B cell (primary cell): ENCODE results near the gene TMEM98. TPM values are rescaled to one million over a fixed set of nuclear protein-coding genes. Genes with fewer than 3 reads are reported as not detected.

Experiments used
- ATAC-seq: fragments of 200-7000 bp; cut with Tn5 transposase; one replicate; pipeline ENCODE4 v1.10.0; 2021; ENCODE audit warnings: low read depth, mild to moderate bottlenecking, moderate number of reproducible peaks, moderate library complexity
- CTCF ChIA-PET: fragments of 350-600 bp; sonication (Branson Sonifier 250); formaldehyde crosslinking; loops from one replicate; lab custom pipeline; 2021; ENCODE audit warnings: antibody characterized with exemption, inconsistent platforms; lab: Charles Lee
- POLR2A ChIA-PET: fragments of 350-600 bp; sonication (Branson Sonifier 250); formaldehyde crosslinking; loops from one replicate; lab custom pipeline; 2021; ENCODE audit warnings: antibody characterized with exemption; lab: Charles Lee
- DNase-seq: peaks from one replicate; pipeline ENCODE4 v3.0.0; 2013
- H2AFZ ChIP-seq: 2 replicates; pipeline ENCODE4 v1.6.1; 2012; ENCODE audit warnings: mild to moderate bottlenecking, low read depth, low read length; ENCODE audit not compliant: insufficient read depth, poor library complexity, severe bottlenecking
- H3K27ac ChIP-seq, 2 donors: 1 replicate in 1 of 2; 2 replicates in 1 of 2; pipeline ENCODE4 v1.5.1; 2012 to 2013; ENCODE audit warnings: low read length in 2 of 2, mild to moderate bottlenecking in 2 of 2, moderate library complexity in 1 of 2
- H3K27me3 ChIP-seq, 4 experiments: fragments of 200-600 bp in 1 of 4; sonication (generic) in 1 of 4; replicated peaks in 1 of 4; 1 replicate in 2 of 4; 2 replicates in 2 of 4; pipeline versions ENCODE4 v1.6.1 to v1.7.0; 2013 to 2016; ENCODE audit warnings: low read length in 3 of 4, mild to moderate bottlenecking in 2 of 4, mixed read lengths in 1 of 4, moderate library complexity in 1 of 4; ENCODE audit not compliant: insufficient read depth in 4 of 4, control insufficient read depth in 3 of 4; ENCODE audit errors: control extremely low read depth in 1 of 4
- H3K36me3 ChIP-seq, 2 experiments: replicated peaks in 1 of 2; 1 replicate in 1 of 2; 2 replicates in 1 of 2; pipeline versions ENCODE4 v1.6.1 to v1.7.1; 2013; ENCODE audit warnings: low read length in 1 of 2; ENCODE audit not compliant: insufficient read depth in 2 of 2, control insufficient read depth in 1 of 2; ENCODE audit errors: control extremely low read depth in 1 of 2, extremely low read depth in 1 of 2
- H3K4me1 ChIP-seq, 2 donors: fragments of 200-600 bp in 1 of 2; sonication (generic) in 1 of 2; 1 replicate in 1 of 2; 2 replicates in 1 of 2; pipeline versions ENCODE4 v1.5.1 to v1.6.1; 2013 to 2017; ENCODE audit warnings: low read length in 2 of 2; ENCODE audit not compliant: control insufficient read depth in 2 of 2, insufficient read depth in 2 of 2
- H3K4me2 ChIP-seq: replicated peaks from 2 replicates; pipeline ENCODE3; 2012; ENCODE audit warnings: mild to moderate bottlenecking, low read depth, low read length; ENCODE audit not compliant: poor library complexity, severe bottlenecking
- H3K4me3 ChIP-seq, 5 experiments: fragments of 200-600 bp in 1 of 5; sonication (generic) in 1 of 5; 1 replicate in 3 of 5; 2 replicates in 2 of 5; pipeline versions ENCODE4 v1.5.1 to v1.7.0; 2011 to 2016; ENCODE audit warnings: low read length in 4 of 5, mild to moderate bottlenecking in 4 of 5, low read depth in 2 of 5, control low read depth in 1 of 5, moderate library complexity in 1 of 5; ENCODE audit not compliant: insufficient read depth in 1 of 5; ENCODE audit errors: control extremely low read depth in 1 of 5, extremely low read depth in 1 of 5
- H3K79me2 ChIP-seq: fragments of 200-600 bp; sonication (generic); one replicate; pipeline ENCODE4 v1.6.0; 2016; ENCODE audit warnings: low read length; ENCODE audit not compliant: control insufficient read depth, insufficient read depth
- H3K9ac ChIP-seq: fragments of 200-600 bp; sonication (generic); 2 replicates; pipeline ENCODE4 v1.6.1; 2017; ENCODE audit warnings: mild to moderate bottlenecking, low read length, moderate library complexity
- H3K9me3 ChIP-seq, 3 donors: one replicate each; pipeline versions ENCODE4 v1.6.1 to v1.7.1; 2013; ENCODE audit warnings: low read length in 2 of 3; ENCODE audit not compliant: control insufficient read depth in 2 of 3, insufficient read depth in 1 of 3; ENCODE audit errors: control extremely low read depth in 1 of 3
- H4K20me1 ChIP-seq: 2 replicates; pipeline ENCODE4 v1.6.0; 2012; ENCODE audit warnings: mild to moderate bottlenecking, low read length; ENCODE audit not compliant: insufficient read depth, control insufficient read depth, poor library complexity, severe bottlenecking
- H3K27ac Mint-ChIP-seq: one replicate; pipeline ENCODE4 v1.8.0; 2021; ENCODE audit warnings: mixed read lengths
- H3K27me3 Mint-ChIP-seq: one replicate; pipeline ENCODE4 v1.8.0; 2021; ENCODE audit warnings: mixed read lengths
- H3K4me1 Mint-ChIP-seq: one replicate; pipeline ENCODE4 v1.8.0; 2021; ENCODE audit warnings: mixed read lengths
- H3K4me3 Mint-ChIP-seq: one replicate; pipeline ENCODE4 v1.8.0; 2021; ENCODE audit warnings: mixed read lengths
- H3K9me3 Mint-ChIP-seq: one replicate; pipeline ENCODE4 v1.8.0; 2022; ENCODE audit warnings: mixed read lengths; ENCODE audit not compliant: insufficient read depth
- EZH2 ChIP-seq: IDR thresholded peaks from 2 replicates; pipeline ENCODE4 v1.6.1; 2012; ENCODE audit warnings: borderline replicate concordance, low read depth, mild to moderate bottlenecking, moderate library complexity, low read length; ENCODE audit not compliant: insufficient read depth, poor library complexity, severe bottlenecking
- WGBS: methylation state at CpG from one replicate; pipeline ENCODE4 v1.1.5; 2013; ENCODE audit warnings: missing lambda C conversion rate; ENCODE audit not compliant: insufficient coverage; 5-methylcytosine and 5-hydroxymethylcytosine counted together
- intact Hi-C: fragments of 100-400 bp; cut with micrococcal nuclease; formaldehyde crosslinking; loops from one replicate; pipeline ENCODE4 v1.10.0; 2022
- polyA plus RNA-seq: library from polyadenylated mRNA; depleted of rRNA; stranded (reverse); fragments of >200 nt; gene quantifications from 2 replicates; pipeline ENCODE4 v1.2.3, GENCODE V29; 2012
- total RNA-seq, 2 donors: library from RNA; stranded (reverse); fragments of 120-200 nt in 1 of 2; gene quantifications; 1 replicate in 1 of 2; 2 replicates in 1 of 2; pipeline versions ENCODE4 v1.2.3 to v1.2.4, GENCODE V29; 2013 to 2022
- TF ChIP-seq, protein P1 (sequence below): fragments of 200-600 bp; IDR thresholded peaks from one replicate; pipeline ENCODE4 v1.8.0; 2022; ENCODE audit warnings: antibody characterized with exemption, mild to moderate bottlenecking

TMEM98 gene
- total and polyA plus RNA-seq, 2 donors (not counting 1 experiment from before 2014, with no cell fraction given) = not detected

DNA sequence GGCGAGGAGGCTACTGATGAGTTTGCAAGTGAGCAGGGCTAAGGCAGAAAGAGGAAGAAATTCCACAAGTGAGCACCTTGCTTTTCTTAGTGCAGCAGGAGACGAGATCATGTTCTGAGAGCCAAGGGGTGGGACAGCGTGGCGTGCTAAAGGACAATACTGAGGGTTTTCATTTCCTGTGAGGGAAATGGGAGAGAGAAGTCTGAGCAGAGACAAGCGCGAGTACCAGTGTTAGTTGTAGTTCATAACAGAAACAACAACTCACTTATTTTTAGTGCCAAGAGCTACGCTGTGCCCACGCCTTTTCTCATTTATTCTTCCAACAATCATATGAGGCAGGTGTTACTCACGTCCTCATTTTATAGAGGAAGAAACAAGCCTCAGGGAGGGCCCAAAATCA is 66.0 kb downstream of the TMEM98 start:
- no peaks in the 10 kb centered on the region for H3K9me3 Mint-ChIP-seq
- no peak overlapping the region for H3K4me3 Mint-ChIP-seq
- Histone ChIP-seq H3K9ac (no peak overlapping the region), H3K27ac (no peak overlapping the region), H3K9me3 (peaks cover 0 to 5% (median 0%) of the 10 kb centered on the region in 3 donors), H3K79me2 (no peaks in the 10 kb centered on the region), H3K36me3 (no peaks in the 10 kb centered on the region), H3K4me3 (no peak overlapping the region), H3K27me3 (peaks cover 0 to 9% (median 1%) of the 10 kb centered on the region in 4 experiments), H4K20me1 (no peaks in the 10 kb centered on the region), H2AFZ (no peak overlapping the region), H3K4me2 (no peak overlapping the region), H3K4me1 (peaks cover 5% of the 10 kb centered on the region in 2 donors)
- 20% methylated on average over 5 of the region's 9 CpGs for WGBS
- ChIA-PET POLR2A (no interaction called here), CTCF (no interaction called here)
- TF ChIP-seq, protein P1, sequence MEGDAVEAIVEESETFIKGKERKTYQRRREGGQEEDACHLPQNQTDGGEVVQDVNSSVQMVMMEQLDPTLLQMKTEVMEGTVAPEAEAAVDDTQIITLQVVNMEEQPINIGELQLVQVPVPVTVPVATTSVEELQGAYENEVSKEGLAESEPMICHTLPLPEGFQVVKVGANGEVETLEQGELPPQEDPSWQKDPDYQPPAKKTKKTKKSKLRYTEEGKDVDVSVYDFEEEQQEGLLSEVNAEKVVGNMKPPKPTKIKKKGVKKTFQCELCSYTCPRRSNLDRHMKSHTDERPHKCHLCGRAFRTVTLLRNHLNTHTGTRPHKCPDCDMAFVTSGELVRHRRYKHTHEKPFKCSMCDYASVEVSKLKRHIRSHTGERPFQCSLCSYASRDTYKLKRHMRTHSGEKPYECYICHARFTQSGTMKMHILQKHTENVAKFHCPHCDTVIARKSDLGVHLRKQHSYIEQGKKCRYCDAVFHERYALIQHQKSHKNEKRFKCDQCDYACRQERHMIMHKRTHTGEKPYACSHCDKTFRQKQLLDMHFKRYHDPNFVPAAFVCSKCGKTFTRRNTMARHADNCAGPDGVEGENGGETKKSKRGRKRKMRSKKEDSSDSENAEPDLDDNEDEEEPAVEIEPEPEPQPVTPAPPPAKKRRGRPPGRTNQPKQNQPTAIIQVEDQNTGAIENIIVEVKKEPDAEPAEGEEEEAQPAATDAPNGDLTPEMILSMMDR = no peak
- TF ChIP-seq EZH2 = no peak
- intact Hi-C loops = no loop called here
- DNase-seq (no peak), ATAC-seq (no peak)
- H3K27ac Mint-ChIP-seq = no peak overlapping the region
- peaks cover 25% of the 10 kb centered on the region for H3K27me3 Mint-ChIP-seq
- peaks cover 4% of the 10 kb centered on the region for H3K4me1 Mint-ChIP-seq

Other genes with a start within 250 kb of the TMEM98 start
- gene MYO1D, start 51.0 kb upstream of the TMEM98 start, total RNA-seq = 26.7 and 28.6 TPM in 2 replicates
- gene MYO1D, start 51.0 kb upstream of the TMEM98 start, polyA plus RNA-seq = 5.4 and 6.4 TPM in 2 replicates
- not detected in 2 replicates for gene SPACA3, start 63.7 kb downstream of the TMEM98 start, total RNA-seq
- gene SPACA3, start 63.7 kb downstream of the TMEM98 start, polyA plus RNA-seq = 0.39 and 1.6 TPM in 2 replicates